ENCODE results near the gene OMD.

DNA sequence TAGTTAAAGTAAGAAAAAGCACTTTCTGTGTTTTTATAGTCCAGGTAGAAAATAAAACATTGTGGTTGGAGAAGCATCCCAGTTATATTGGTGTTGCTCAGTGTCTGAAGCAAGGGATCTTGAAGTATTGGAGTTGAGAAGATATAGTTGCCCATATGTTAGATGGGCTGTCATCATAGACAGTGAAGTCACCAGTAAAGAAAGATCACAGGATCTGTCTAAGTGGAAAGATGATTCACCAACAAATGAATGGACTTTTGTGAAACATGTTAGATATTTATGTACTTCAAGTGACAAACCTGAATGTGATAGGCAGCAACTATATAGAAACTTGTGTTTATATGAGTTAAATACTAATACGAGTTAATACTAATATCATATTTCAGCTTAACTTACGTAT lies 31.6 kb downstream of the OMD start:
- TF ChIP-seq MAX (IDR thresholded peaks at IDR 0.05), result no peak
- no peak for TF ChIP-seq POLR2A (IDR thresholded peaks at IDR 0.05; ENCODE audit: control extremely low read depth in 1 of 2, low read depth in 2 of 2, low read length in 2 of 2)
- no peak for TF ChIP-seq CTCF (IDR thresholded peaks at IDR 0.05; ENCODE audit: control extremely low read depth in 1 of 3, insufficient read depth in 1 of 3, low read depth in 1 of 3, low read length in 3 of 3)

Measured in H1 (cell line).